ENCODE measurements around the gene ABCC6. TPM values are rescaled to one million over a fixed set of nuclear protein-coding genes. Genes with fewer than 3 reads are reported as not detected.

ABCC6 gene
- total RNA-seq, 1 experiment from 2014 or later, result 0.62 TPM

DNA sequence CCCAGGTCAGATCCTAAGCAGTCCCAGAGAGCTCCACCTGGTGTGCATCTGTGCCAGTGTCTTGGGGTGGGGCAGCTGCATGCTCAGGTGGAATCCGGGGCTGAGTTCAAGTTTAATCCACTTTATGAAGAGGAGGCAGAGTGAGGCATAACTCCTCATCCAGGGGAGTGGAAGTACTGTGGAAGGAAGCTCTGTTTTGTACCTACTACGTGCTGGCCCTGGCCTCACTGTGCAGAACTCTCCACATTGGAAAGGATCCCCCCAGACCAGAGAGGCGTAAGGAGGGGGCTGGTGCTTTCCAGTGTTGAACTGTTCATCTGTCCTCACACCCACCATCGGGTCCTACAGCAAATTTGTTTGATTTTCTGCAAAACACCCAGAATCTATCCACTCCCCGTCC is 78.0 kb downstream of the ABCC6 start:
- no peak for DNase-seq (ENCODE audit: extremely low read depth, low read depth)

DNA sequence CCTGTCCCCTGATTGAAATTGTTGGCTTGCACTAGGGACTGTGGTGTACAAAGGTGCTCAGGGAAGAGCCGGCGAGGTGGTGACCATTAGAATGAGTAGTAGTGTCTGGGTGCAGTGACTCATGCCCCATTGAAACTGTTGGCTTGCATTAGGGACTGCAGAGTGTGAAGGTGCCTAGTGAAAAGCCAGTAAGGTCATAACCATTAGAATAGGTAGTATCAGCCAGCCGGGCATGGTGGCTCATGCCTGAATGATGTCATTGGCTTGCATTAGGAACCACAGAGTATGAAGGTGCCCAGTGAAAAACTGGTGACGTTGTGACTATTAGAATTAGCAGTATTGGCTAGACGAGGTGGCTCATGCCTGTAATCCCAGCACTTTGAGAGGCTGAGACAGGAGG is 78.9 kb downstream of the ABCC6 start:
- no peak for DNase-seq (ENCODE audit: extremely low read depth, low read depth)

DNA sequence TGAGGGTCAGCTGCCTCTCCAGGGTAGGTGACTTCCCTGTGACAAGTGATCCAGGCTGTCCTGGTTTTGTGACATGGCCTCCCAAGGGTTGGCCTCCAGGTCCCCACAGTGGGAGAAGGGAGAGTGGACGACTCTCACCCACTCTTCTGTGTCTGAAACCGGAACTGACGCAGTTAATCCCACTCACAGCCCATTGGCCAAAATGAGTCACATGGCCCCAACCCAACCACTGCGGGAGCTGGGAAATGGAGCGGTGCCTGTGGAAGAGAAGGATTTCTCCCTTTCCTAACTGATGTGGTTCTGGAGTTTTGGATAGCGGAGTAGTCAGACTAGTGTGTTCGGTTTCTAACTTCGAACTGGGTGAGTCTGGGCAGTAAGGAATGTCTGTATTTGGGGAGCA is 79.4 kb downstream of the ABCC6 start:
- DNase-seq (ENCODE audit: extremely low read depth, low read depth), result no peak

DNA sequence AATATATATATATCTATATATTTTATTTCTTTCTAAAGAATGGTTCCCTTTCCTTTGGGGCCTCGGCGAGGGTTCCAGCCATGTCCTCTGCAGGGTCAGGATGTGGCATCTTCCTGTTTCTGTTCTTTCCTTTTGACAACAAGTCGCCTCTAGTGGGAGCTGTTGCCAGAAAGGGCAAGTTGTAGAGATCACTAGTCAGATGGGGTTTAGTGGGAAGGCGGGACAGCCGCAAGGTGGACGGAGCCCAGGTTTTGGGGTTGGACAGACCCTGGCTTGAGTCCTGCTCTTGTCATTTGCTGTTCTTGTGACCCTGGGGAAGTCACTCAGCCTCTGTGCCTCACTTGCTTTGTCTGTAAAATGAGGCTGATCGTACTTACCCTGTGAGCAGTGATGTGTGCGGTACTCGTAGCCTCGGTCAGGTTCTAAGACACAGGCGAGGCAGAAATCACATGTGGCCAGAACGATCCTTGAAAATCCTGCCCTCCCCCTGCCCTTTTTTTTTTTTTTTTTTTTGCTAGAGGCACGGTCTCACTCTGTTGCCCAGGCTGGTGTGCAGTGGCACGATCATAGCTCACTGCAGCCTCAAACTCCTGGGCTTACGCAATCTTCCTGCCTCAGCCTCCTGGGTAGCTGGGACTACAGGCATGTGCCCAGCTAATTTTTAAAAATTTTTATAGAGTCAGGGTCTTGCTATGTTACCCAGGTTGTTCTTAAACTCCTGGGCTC is 80.1 kb downstream of the ABCC6 start:
- peak; percentile 45 for DNase-seq (ENCODE audit: extremely low read depth, low read depth)

DNA sequence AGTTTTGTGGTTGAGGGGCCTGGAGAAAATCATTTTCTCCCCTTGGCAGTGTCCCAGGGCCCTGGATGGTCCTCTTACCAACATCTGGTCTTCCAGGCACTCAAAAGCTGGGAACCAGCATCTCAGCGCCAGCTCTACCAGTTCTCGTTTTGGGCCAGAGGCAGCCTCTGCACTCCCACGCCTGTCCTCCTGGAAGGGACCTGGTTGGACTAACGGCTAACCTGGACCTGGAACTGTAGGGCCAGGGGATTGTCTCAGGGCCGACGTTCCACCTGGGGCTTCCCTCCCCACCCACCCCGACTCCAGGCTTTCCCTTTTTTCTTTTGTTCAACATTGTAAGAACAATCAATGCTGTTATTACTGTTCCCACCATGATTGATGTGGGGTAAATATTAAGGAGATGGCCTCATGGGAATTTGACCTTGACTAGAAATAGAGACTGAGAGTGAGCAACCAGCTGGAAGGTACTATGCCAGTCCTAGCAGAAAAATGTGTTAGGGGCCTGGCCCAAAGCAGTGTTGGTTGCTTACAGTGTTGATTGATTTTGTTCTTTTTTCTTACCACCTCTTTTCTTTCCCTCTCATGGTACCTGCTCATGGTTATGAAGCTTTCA is 81.4 kb downstream of the ABCC6 start:
- no peak for DNase-seq (ENCODE audit: extremely low read depth, low read depth)

DNA sequence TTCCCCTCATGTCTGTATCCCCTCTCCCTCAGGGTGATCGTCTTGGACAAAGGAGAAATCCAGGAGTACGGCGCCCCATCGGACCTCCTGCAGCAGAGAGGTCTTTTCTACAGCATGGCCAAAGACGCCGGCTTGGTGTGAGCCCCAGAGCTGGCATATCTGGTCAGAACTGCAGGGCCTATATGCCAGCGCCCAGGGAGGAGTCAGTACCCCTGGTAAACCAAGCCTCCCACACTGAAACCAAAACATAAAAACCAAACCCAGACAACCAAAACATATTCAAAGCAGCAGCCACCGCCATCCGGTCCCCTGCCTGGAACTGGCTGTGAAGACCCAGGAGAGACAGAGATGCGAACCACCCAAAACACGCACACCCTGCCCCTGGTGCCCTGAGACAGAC is 82.2 kb downstream of the ABCC6 start:
- no peak for DNase-seq (ENCODE audit: extremely low read depth, low read depth)

DNA sequence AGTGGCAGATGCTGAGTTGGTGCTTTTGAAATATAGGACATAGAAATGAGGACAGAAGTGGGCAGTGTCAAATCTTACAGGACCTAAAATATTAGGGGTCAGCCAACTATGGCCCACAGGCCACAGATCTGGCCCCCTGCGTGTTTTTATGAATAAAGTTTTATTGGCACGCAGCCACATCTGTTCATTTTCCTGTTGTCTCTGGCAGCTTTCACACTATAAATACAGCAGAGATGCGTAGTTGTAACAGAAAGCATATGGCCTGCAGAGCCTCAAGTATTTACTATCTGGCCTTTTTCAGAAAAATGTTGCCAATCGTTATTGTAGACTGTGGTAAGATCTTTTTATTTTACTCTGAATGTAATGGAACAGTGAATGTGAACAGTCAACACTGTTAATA is 82.8 kb downstream of the ABCC6 start:
- DNase-seq (ENCODE audit: extremely low read depth, low read depth), result no peak

DNA sequence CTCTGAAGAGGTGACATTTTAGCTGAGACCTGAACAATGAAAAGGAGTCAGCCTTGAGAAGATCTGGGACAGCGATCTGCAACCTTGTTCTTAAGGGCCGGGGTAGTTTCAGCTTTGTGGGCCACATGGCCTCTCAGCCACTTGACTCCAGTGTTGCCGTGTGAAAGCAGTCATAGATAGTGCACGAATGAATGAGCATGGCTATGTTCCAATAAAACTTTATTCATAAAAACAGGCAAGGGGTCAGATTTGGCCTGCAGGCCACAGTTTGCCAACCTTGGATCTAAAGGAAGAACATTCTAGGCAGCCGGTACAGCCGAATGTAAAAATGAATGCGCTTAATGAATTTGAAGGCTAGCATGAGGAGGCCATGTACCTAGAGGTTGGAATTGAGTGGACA is 83.5 kb downstream of the ABCC6 start:
- DNase-seq (ENCODE audit: extremely low read depth, low read depth), result no peak

DNA sequence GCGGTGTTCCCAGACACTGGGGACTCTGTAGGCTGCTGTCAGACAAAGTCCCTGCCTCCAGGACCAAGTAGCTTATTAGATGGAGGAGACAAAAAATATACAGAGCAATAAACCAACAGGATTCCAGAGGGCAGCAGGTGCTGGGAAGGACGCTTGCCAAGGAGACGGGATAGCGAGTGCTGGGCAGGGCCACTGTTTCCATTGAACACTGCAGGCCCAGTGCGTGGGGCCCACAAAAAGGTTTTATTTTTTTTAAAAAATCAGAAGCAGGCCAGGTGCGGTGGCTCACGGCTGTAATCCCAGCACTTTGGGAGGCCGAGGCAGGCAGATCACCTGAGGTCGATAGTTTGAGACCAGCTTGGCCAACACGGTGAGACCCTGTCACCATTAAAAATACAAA is 84.2 kb downstream of the ABCC6 start:
- DNase-seq (ENCODE audit: extremely low read depth, low read depth), result no peak

DNA sequence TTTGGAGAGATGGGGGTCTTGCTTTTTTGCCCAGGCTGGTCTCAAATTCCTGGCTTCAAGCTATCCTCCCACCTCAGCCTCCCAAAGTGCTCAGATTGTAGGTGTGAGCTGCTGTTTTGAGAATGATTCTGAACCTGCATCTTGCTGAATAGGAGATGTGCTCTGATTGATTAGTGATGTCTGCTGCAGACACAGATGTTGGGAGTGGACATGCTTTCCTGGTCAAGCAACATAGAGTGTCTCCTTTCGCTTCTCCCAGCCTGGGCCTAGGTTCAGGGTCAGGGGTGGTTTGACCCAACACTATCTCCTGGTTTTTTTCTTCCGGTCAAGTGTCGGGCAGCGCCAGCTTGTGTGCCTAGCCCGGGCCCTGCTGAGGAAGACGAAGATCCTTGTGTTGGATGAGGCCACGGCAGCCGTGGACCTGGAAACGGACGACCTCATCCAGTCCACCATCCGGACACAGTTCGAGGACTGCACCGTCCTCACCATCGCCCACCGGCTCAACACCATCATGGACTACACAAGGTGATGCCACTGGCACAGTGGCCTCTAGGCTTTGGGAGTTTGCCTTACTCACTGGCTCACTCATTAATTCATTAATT is 85.2 kb downstream of the ABCC6 start:
- no peak for DNase-seq (ENCODE audit: extremely low read depth, low read depth)

DNA sequence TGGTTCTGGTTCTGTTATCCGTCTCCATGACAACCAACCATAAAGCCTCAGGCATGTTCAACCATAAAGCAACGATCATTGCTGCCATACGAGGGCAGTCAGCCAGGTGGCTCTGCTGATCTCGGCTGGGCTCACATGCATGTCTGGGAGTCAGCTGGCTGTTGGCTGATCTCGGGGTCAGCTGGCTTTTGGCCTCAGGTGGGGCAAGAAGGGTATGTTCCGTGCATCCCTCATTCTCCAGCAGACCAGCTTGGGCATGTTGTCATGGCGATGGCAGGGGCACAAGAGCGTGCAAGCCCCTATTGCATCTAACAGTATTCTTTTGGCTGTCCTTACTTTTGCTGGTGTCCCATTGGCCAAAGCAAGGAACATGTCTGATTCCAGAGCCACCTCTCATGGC is 86.2 kb downstream of the ABCC6 start:
- no peak for DNase-seq (ENCODE audit: extremely low read depth, low read depth)

DNA sequence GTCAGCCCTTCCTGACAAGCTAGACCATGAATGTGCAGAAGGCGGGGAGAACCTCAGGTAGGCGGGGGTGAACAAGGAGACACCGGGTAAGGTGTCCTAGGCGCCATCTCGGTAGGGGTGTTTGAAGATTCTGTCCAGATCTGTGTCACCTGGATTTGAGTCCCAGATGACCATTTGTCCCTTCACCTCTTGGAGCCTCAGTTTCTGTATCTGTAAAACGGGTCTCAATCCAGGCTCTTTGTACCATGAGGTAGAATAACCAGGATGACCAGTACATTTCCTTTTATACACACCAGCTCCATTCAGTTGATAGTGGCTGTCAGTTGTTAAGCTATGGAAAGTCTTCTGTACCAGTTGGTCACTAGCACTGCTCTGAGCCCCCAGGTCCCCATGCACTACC is 86.7 kb downstream of the ABCC6 start:
- DNase-seq (ENCODE audit: extremely low read depth, low read depth), result no peak

DNA sequence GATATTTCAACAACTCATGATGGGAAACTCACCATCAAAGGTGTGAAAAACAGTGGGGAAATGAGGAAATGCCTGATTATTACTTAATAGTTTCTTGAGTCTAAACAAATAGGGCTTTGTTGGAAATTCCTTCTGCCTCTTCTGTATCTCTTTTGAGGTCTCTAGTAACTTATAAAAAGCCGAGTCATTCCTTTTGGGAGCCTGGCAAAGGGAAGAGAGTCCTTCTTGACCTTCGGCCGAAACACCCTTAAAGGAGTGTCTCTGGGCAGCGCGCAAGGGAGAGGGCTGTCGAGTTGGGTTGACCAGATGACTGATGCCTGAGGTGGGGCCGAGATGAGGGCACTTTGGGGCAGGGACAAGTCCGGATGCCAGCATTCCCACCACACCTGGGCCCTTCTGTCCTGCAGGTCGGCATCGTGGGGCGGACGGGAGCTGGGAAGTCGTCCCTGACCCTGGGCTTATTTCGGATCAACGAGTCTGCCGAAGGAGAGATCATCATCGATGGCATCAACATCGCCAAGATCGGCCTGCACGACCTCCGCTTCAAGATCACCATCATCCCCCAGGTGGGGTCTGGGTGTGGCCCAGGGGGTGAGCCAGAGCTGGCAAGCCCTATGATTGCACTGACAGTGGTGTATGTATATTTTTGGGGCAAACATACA is 89.2 kb downstream of the ABCC6 start:
- DNase-seq (ENCODE audit: extremely low read depth, low read depth), result no peak

DNA sequence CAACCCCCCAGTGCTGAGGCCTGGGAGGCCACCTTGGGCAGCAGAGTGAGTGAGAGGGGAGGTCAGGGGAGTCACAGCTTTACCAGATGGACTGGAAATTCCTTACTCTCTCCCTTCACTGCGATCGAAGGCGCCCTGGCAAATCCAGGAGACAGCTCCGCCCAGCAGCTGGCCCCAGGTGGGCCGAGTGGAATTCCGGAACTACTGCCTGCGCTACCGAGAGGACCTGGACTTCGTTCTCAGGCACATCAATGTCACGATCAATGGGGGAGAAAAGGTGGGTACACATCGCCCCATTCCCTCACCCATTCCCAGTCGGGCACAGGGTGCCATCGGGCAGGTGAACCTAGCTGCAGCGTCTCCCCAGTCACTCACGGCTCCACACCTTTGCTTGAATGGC is 91.6 kb downstream of the ABCC6 start:
- no peak for DNase-seq (ENCODE audit: extremely low read depth, low read depth)

DNA sequence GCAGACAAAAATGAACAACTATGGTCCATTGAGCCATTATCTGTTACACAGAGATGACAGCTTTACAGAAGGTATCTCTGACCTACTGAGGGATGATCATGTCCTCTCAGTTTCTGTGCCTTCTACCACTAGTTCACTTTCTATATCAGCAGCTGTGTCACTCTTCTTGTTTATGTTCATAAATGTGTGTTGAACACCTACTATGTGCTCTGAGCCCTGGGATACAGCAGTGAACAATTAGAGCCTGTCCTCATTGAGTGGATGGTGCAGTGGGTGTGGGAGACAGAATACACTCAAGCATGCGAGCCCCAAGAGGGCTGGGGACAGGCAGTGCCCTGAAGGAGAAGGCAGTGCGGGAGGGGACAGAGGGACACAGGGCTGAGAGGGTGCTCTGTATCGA is 92.1 kb downstream of the ABCC6 start:
- DNase-seq (ENCODE audit: extremely low read depth, low read depth), result no peak

DNA sequence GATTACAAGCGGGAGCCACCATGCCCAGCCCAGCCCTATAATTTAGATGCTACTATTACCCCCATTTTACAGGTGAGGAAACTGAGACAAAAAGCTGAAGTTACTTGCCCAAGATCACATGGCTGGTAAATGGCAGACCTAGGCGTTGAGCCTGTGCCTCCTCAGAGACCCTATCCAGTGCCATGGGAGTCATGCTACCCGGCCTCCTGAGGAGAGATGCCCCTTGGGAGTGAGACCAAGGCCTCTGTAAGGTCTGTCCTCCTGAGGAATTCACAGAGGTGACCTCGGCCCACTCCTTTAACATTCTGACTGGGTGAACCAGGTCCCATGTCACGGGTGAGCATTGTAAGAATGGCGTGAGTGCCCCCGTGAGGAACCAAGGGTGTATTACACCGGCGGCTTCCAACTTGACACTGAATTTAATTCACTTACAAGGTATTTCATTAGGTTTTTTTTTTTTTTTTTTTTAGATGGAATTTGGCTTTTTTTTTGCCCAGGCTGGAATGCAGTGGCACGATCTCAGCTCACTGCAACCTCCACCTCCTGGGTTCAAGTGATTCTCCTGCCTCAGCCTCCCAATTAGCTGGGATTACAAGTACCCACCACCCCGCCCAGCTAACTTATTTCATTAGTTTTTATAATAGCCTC is 95.7 kb downstream of the ABCC6 start:
- DNase-seq (ENCODE audit: extremely low read depth, low read depth), result peak; percentile 69

DNA sequence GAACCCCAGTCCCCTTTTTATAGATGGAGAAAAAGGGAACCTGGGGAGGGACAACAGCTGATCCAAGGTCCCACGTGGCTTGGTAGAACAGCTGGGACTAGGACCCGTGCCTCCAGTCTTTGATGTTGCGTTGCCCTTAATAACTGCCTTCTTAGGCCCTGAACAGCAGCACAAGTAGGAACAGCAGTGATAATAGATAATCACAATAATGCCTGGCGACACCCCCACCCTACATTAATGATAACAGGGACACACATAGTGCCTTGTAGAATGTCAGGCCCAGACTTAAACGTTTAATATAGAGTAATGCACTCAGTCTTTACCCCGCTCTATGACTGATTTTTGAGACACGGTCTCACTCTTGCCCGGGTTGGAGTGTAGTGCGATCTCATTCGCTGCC is 96.4 kb downstream of the ABCC6 start:
- no peak for DNase-seq (ENCODE audit: extremely low read depth, low read depth)

DNA sequence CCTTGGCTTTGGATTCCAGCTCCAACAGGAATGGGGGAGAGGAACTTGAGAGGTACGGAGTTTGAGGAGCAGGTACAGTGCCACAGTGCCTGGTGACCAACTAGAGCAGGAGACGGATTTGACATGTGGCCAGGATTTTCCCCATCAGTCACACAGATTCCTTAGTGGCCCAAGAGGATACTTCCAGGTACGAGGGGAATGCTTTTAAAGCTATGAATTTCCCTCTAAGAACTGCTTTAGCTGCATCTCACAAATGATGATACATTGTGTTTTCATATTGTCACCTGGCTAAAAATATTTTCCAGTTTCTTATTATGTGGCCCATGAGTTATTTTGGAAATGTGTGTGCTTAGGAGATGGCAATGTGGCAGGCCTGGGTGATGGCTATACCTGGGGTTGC is 98.3 kb downstream of the ABCC6 start:
- no peak for DNase-seq (ENCODE audit: extremely low read depth, low read depth)

DNA sequence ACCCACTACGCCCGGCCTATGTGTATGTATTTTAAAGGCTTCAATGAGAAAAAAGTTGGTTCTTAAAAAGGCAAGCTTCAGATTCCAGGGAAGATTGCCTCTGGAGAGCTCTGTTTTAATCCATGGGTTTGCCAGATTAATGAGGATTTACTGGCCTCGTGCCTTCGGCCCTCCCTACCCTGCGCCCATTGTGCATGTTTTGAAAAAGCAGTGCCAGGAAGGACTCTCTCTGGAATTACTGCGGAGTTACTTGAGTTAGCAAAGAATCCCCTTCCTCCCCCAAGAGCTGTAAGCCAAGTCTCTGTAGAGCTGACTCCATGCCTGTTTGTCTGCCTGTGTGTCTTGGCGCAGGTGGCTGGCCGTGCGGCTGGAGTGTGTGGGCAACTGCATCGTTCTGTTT is 98.9 kb downstream of the ABCC6 start:
- DNase-seq (ENCODE audit: extremely low read depth, low read depth), result no peak

DNA sequence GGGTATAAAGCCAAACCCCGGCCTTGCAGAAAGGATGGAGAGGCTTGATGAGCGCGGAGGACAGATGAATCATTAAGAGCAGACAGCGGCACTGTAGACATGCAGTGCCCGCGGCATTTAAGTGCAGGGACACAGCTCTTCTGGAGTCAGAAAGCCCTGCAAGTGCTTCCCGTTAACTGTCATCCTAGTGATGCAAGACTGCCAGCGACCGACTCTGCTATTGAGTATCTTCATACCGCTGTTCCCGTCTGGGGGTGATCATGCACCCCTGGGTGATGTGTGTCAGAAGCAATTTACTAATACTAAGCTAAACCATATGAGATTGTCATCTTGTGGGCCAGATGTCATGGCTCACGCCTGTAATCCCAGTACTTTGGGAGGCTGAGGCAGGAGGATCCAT is 101.0 kb downstream of the ABCC6 start:
- no peak for DNase-seq (ENCODE audit: extremely low read depth, low read depth)

DNA sequence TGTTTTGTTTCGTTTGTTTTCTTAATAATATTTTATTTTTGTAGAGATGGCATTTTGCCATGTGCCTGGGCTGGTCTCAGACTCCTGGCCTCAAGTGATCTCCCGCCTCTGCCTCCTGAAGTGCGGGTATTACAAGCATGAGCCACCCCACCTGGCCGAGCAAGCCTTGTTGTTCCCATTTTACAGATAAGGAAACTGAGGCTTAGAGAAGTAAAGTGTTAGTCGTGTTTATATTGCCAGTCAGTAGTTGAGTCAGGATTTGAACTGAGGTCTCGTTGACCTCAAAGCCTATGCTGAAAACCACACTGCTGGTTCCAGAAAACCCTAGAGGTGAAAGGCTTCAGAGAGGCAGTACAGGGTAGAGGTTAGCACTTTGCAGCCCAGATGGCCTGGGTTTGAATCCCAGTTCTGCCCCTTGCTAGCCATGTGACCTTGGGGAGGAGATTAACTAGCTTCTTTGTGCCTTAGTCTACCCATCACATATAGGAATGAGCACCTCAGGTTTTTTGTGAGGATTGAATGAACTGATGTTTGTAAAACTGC is 102.0 kb downstream of the ABCC6 start:
- no peak for DNase-seq (ENCODE audit: extremely low read depth, low read depth)
